Panc1 (cell line): ENCODE measurements around the gene OTOGL. TPM values are rescaled to one million over a fixed set of nuclear protein-coding genes. Genes with fewer than 3 reads are reported as not detected.

Source experiments
- ATAC-seq: fragments of 200-7000 bp; cut with Tn5 transposase; 2 replicates; pipeline ENCODE4 v1.9.1; 2020; ENCODE audit warnings: mild to moderate bottlenecking, moderate library complexity
- BruUV-seq: library from RNA; stranded (reverse); fragments of 400-500 nt; replicated peaks from 2 replicates; lab custom pipeline; 2021; lab: Mats Ljungman, UMichigan
- CTCF ChIA-PET: fragments of 300-600 bp; sonication (Branson Sonifier 250); formaldehyde crosslinking; loops from one replicate; lab custom pipeline; 2022; ENCODE audit warnings: antibody characterized with exemption; lab: Charles Lee
- POLR2A ChIA-PET: fragments of 300-600 bp; sonication (Branson Sonifier 250); formaldehyde crosslinking; loops from one replicate; lab custom pipeline; 2022; ENCODE audit warnings: antibody characterized with exemption; lab: Charles Lee
- DNase-seq: peaks from one replicate; pipeline ENCODE4 v3.0.0-alpha.2; 2010; ENCODE audit warnings: low read depth, low spot score
- H3K27ac ChIP-seq: 2 replicates; pipeline ENCODE4 v1.5.1; 2011; ENCODE audit warnings: mild to moderate bottlenecking, low read length, inconsistent platforms
- H3K27me3 ChIP-seq: fragments of 200-500 bp; sonication (Bioruptor generic); 2 replicates; pipeline ENCODE4 v1.6.0; 2014; ENCODE audit warnings: low read length, inconsistent platforms; ENCODE audit not compliant: control insufficient read depth, insufficient read depth
- H3K36me3 ChIP-seq: fragments of 200-500 bp; sonication (Bioruptor generic); 2 replicates; pipeline ENCODE4 v1.5.1; 2014; ENCODE audit warnings: inconsistent platforms, mild to moderate bottlenecking, low read length, moderate library complexity; ENCODE audit not compliant: control insufficient read depth, insufficient read depth
- H3K4me1 ChIP-seq: 2 replicates; pipeline ENCODE4 v1.5.1; 2011; ENCODE audit warnings: inconsistent platforms, mild to moderate bottlenecking, low read length, moderate library complexity; ENCODE audit not compliant: control insufficient read depth, insufficient read depth
- H3K4me3 ChIP-seq, 2 experiments: 2 replicates each; pipeline ENCODE4 v1.5.1; 2011 to 2012; ENCODE audit warnings: low read depth in 2 of 2, low read length in 2 of 2, mild to moderate bottlenecking in 2 of 2, inconsistent platforms in 1 of 2, moderate library complexity in 1 of 2
- H3K9me3 ChIP-seq: fragments of 200-500 bp; sonication (Bioruptor generic); 2 replicates; pipeline ENCODE4 v1.5.1; 2014; ENCODE audit warnings: low read depth, mild to moderate bottlenecking, inconsistent platforms, low read length, moderate library complexity; ENCODE audit not compliant: control insufficient read depth, insufficient read depth
- CTCF ChIP-seq: fragments of 450-650 bp; IDR thresholded peaks from 2 replicates; pipeline ENCODE4 v1.5.1; 2017; ENCODE audit warnings: mild to moderate bottlenecking
- POLR2AphosphoS5 ChIP-seq: IDR thresholded peaks from 2 replicates; pipeline ENCODE4 v1.6.1; 2012; ENCODE audit warnings: mild to moderate bottlenecking, low read depth, low read length, moderate library complexity
- REST ChIP-seq, 2 experiments: IDR thresholded peaks; 2 replicates each; pipeline ENCODE4 v1.6.1; 2011 to 2012; ENCODE audit warnings: low read depth in 2 of 2, control low read depth in 1 of 2, low read length in 1 of 2, mild to moderate bottlenecking in 1 of 2, moderate library complexity in 1 of 2; ENCODE audit not compliant: insufficient read depth in 1 of 2
- SIN3A ChIP-seq: IDR thresholded peaks from 2 replicates; pipeline ENCODE4 v1.6.1; 2012; ENCODE audit warnings: low read depth, mild to moderate bottlenecking, low read length, moderate library complexity, borderline replicate concordance; ENCODE audit not compliant: insufficient read depth
- TCF7L2 ChIP-seq: IDR thresholded peaks from 2 replicates; pipeline ENCODE4 v1.6.1; 2011; ENCODE audit warnings: mild to moderate bottlenecking, low read depth, low read length, inconsistent platforms
- in situ Hi-C: cut with HindIII; loops from 2 replicates; pipeline ENCODE4 v1.10.0; 2016; ENCODE audit warnings: low sequenced_read_pairs, low pct_unique_long_range_greater_than_20kb
- intact Hi-C: fragments of 100-400 bp; cut with micrococcal nuclease; formaldehyde crosslinking; loops from one replicate; pipeline ENCODE4 v1.10.0; 2022; ENCODE audit not compliant: unreplicated experiment
- total RNA-seq: library from RNA; stranded (reverse); gene quantifications from one replicate; pipeline ENCODE4 v1.2.1, GENCODE V29; 2021; ENCODE audit not compliant: unreplicated experiment

Gene OTOGL
- total RNA-seq, 1 experiment from 2014 or later = not detected

DNA sequence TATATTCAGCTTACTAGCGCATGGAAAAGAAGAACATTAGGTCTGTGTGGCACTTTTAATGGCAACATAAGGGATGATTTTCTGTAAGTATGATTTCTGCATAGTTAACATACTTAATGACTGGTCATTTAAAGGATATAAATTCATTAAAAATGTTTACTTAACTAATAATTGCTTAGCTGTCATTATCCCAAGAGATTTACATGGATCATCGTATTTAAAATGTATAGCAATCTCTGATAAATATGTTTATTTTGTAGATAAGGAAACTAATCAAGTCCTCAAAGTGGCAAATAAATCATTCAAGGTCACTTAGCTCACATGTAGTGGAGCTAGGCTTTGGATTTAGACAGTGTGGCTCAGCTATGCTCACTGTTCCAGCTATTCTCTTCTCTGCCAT is 158.6 kb downstream of the OTOGL start:
- POLR2A ChIA-PET = no interaction called here
- DNase-seq = no peak
- no peaks in the 10 kb centered on the region for H3K27me3 ChIP-seq
- in situ Hi-C loops = no loop called here
- ATAC-seq = no peak
- BruUV-seq = no TSS peak
- CTCF ChIA-PET = no interaction called here
- no peaks in the 10 kb centered on the region for H3K9me3 ChIP-seq
- no peak overlapping the region for H3K27ac ChIP-seq
- intact Hi-C loops = no loop called here
- H3K36me3 ChIP-seq = no peaks in the 10 kb centered on the region
- TF ChIP-seq CTCF = no peak
- TF ChIP-seq TCF7L2 = no peak
- no peak for TF ChIP-seq REST (IDR thresholded peaks at IDR 0.05; ENCODE audit: insufficient read depth in 1 of 2, low read depth in 2 of 2, low read length in 1 of 2)
- TF ChIP-seq SIN3A = no peak
- TF ChIP-seq POLR2AphosphoS5 = no peak
- no peak overlapping the region for H3K4me3 ChIP-seq
- no peaks in the 10 kb centered on the region for H3K4me1 ChIP-seq

GRCh38 chr12:80260269-80260668 is 160.9 kb downstream of the OTOGL start:
- ChIA-PET CTCF (no interaction called here), POLR2A (no interaction called here)
- TF ChIP-seq POLR2AphosphoS5 (no peak), TCF7L2 (no peak), SIN3A (no peak), REST (IDR thresholded peaks at IDR 0.05; ENCODE audit: insufficient read depth in 1 of 2, low read depth in 2 of 2, low read length in 1 of 2) (no peak), CTCF (no peak)
- no TSS peak for BruUV-seq
- no peak for DNase-seq
- H3K4me3 ChIP-seq = no peak overlapping the region
- no peak for ATAC-seq
- in situ Hi-C loops = no loop called here
- intact Hi-C loops = loop anchor here (10.0 kb wide), 1 partner anchor 855 kb away; no protein-coding TSS in a partner anchor
- no peaks in the 10 kb centered on the region for H3K9me3 ChIP-seq
- no peaks in the 10 kb centered on the region for H3K36me3 ChIP-seq
- H3K27me3 ChIP-seq = no peaks in the 10 kb centered on the region
- no peaks in the 10 kb centered on the region for H3K4me1 ChIP-seq
- no peak overlapping the region for H3K27ac ChIP-seq
